ENCODE results near the gene ELFN1.

The ELFN1 gene

GRCh38 chr7:1669954-1670893, at the start of gene ELFN1:
Gene ELFN1 (plus strand): TSS chr7:1670277. CDS start chr7:1744597, 74,320 bp downstream.
- no peak for DNase-seq

DNA sequence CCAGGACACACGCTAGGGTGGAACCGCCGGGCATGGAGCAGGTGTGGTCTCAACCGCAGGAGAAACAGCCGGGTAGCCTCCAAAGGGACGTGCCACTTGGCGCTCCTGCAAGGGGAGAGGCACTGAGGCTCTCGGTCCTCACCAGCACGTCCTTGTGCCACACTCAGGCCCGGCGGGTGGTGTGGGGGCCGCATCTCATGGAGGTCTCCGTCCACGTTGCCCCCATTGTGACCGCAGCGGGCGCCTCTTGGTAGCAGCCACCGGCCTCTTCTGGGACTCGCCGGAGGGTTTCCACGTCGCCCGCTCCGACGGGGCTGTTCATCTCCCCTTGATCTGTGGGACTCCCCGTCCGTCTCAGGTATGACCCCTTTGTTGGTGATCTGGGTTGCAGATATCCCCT, 49.2 kb upstream of the ELFN1 start:
- no peak for DNase-seq

DNA sequence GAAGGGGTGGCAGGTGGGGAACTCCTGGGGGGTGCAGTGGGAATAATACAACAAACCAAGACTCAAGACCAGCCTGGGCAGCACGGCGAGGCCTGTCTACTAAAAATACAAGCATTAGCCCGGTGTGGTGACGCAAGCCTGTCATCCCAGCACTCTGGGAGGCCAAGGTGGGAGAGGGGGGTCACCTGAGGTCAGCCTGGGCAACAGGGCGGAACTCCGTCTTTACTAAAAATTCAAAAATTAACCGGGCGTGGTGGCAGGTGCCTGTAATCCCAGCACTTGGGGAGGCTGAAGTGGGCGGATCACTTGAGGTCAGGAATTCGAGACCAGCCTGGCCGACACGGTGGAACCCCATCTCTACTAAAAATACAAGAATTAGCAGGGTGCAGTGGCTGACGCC, 48.4 kb upstream of the ELFN1 start:
- DNase-seq, result no peak

GRCh38 chr7:1622441-1622840, 47.6 kb upstream of the ELFN1 start:
- no peak for DNase-seq

DNA sequence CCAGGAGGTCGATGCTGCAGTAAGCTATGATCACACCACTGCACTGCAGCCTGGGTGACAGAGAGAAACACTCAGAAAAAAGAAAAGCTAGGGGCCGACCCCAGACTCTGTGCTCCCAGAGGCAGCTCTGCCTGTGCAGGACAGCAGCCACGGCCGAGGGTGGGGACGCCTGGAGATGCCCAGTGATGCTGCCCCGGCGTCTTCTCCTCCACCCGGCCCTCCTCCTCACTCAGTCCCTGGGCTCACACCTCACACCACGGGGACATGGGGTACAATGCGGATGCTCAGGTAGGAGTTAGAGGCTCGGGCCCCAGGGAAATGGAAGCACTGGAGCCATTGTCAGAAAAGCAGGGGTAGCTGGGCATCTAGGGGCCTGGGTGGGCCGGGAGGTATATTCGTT, 46.3 kb upstream of the ELFN1 start:
- DNase-seq, result no peak

DNA sequence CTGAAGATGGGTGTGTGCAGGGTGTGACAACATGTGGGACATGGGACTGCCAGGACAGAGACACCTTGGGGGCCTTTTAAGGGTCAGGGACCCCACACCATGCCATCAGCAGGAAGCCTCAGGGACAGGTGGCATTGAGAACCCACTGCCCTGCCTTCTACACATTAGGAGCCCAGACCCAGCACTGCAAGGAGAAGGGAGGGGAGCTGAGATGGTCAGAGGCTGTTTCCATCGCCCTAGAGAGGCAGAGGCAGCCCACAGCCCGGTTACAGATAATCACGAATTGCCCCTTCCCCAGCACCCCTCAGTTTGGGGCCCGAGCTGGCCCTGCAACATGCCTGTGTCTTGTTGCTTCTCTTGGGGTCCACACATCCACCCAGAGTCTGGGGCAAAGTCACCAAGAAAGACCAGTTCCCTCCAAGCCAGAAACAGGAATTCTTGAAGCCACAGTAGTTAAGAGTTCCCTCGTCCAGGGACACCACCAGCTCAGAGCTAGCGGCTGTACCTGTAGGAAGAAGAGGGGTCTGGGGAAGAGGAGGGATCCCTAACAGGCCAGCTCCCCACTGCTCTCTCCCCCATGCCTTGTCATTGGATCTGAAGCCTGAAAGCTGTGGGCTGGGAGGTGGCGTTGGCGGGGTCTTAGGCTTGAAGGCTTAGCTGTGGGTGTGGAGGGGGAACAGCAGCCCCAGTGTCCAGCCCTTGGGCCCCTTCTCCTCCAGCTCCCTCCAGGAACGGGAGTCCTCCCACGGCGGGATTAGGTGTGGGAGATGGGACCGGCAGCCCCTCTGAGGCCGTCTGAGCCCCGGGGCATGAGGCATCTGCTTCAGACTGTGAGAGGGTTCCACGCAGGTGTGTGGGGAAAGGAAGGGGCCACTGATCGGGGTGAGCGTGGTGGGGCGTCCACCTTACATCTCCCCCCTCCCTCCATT, 44.8 kb upstream of the ELFN1 start:
- no peak for DNase-seq

DNA sequence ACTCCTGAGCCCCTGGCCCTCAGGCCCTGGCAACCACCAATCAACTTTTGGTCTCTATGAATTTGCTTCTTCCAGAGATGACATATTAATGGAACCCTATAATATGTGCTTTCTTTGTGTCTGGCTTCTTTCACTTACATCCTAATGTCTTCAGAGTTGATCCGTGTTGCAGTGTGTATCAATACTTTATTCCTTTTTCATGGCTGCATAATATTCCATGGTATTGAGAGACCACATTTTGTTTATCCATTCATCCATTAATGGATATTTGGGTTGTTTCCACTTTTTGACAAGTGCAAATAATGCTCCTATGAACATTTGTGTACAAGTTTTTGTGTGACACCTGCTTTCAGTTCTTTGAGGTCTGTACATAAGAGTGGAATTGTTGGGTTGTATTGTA, 43.3 kb upstream of the ELFN1 start:
- DNase-seq, result no peak

DNA sequence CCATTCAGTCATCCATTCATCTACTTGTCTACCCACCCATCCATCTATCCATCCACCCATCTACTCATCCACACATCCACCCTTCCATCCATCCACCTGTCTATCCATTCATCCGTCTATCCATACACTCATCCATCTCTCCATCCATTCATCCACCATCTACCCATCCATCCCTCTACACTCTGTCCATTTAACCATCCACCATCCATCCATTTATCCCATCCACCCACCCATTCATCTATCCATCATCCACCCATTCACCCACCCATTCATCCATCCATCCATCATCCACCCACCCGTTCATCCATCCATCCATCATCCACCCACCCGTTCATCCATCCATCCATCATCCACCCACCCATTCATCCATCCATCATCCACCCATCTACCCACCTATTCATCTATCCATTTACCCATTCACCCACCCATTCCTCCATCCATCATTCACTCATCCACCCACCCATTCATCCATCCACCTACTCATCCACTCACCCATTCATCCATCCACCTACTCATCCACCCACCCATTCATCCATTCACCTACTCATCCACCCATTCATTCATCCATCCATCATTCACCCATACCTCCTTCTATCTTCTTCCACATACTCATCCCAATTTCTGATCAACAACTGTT, 39.3 kb upstream of the ELFN1 start:
- DNase-seq, result no peak

DNA sequence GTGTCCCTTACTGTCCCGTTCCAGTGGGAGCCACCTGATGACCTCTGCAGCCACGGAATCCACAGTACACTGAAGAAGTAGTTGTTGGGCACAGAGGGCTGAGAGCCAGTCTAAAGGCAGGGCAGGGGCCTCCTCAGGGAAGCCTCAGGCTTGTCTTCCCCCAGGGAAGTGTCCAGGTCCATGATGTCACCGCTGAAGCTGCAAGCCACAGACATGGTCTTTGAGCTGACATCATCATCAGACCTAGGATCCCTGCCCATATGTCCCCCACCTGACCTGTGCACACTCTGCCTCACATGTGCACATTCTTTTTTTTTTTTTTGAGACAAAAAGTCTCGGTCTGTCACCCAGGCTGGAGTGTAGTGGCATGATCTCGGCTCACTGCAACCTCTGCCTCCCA, 38.4 kb upstream of the ELFN1 start:
- DNase-seq, result no peak

DNA sequence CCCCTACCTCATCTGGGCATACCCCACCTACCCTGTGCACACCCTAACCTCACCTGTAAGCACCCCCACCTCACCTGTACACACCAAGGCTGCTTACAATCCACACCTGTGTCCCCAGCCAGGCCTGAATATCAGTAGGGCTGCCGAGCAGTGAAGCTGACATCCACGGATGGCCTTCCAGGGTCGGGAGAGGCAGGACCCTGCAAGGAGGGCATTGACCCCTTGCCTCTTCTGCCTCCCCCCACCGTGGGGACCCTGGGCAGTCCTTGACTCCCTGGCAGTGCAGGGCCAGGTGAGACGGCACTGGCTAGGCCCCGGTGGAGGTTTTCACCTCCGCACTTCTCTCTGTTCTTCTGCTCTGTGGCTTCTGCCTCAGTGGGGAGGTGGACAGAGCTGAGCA, 37.6 kb upstream of the ELFN1 start:
- DNase-seq, result no peak

- DNase-seq, result no peak
Observed at GRCh38 chr7:1632916-1633785, 36.9 kb upstream of the ELFN1 start.

- no peak for DNase-seq
Observed at GRCh38 chr7:1635401-1635800, 34.7 kb upstream of the ELFN1 start.

- DNase-seq, result no peak
Observed at GRCh38 chr7:1637155-1637554, 32.9 kb upstream of the ELFN1 start.

GRCh38 chr7:1638215-1638661, 31.8 kb upstream of the ELFN1 start:
- DNase-seq, result no peak

GRCh38 chr7:1639071-1639470, 31.0 kb upstream of the ELFN1 start:
- DNase-seq, result no peak

DNA sequence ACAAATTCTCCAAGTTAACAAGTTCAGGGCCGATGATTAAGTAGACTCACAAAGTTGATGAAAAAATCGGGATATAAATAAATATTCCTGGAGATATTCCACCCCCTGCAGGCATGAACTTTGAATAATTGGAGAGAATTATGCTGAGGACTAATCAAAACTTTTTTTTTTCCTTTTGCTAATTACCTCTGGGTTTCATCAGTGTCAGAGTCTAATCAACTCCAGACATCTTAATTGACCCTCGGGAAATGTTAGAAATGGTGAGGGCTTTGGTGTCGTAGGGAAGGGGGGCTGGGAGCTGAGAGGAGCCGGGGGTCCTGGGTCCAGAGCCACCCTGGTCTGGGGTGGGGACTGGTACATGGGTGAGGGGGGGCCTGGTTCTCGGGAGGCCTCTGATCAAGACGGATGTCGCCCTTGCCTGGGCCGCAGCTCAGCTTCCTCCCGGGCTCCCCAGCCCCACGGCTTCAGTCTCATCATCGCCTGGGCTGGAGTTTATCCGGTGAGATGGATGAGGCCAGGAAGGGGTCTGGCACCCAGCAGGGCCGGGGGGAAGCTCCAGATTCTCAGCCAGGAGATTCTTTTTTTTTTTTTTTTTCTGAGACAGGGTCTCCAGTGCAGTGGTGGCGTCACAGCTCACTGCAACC, 30.4 kb upstream of the ELFN1 start:
- DNase-seq, result no peak

- no peak for DNase-seq
Observed at GRCh38 chr7:1640376-1641172, 29.5 kb upstream of the ELFN1 start.

DNA sequence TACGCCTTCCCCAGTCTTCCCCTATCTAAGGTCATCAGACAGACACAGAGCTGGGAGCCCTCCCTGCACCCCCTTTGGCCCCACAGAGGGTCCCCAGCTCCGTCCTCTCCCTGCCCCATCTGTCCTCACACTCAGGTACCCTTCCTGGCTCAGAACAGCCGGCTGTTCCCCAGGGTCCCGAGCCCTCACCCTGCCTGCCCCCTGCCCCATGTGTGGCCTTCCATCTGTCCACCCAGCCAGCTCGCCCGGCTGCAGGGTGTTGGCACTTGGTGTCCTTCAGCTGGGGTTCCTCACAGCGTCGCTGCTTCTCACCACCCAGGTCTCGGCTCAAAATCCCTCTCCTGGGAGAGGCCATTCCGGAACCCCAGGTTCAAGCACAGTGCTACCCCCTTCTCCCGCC, 28.9 kb upstream of the ELFN1 start:
- DNase-seq, result no peak

- DNase-seq, result no peak
Observed at GRCh38 chr7:1641661-1642260, 28.3 kb upstream of the ELFN1 start.

GRCh38 chr7:1642291-1642731, 27.8 kb upstream of the ELFN1 start:
- no peak for DNase-seq

Measured in stimulated activated naive CD4-positive, alpha-beta T cell (primary cell).